ENCODE measurements around the gene KRI1.
A peak's percentile ranks its signal among the peaks of the same experiment; 100 is the strongest.

Gene KRI1

DNA sequence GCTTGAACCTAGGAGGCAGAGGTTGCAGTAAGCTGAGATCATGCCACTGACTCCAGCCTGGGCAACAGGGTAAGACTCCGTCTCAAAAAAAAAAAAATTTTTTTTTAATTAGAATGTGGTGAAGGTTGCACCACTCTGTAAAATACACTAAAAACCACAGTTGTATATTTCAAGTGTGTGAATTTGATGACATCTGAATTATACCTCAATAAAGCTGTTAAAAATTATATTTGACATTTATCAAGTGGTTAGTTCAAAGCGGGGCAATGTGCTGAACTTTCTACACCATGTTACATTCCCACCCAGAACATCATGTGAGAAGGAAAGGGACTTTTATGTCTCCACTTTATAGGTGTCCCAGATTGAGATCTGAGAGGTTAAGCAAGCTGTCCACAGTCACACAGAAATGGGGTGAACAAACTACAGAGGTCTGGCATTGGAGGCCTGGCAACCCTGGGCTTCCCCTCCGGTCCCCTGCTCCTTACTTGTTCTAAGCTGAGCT is 42.6 kb downstream of the KRI1 start:
- peaks cover 22% of the 10 kb centered on the region for H3K27me3 ChIP-seq (ENCODE audit: insufficient read depth, low read length)
- H3K9me3 ChIP-seq (ENCODE audit: insufficient read depth, low read depth, low read length): no peaks in the 10 kb centered on the region
- no peaks in the 10 kb centered on the region for H3K36me3 ChIP-seq (ENCODE audit: insufficient read depth, low read depth, low read length)
- no peak overlapping the region for H3K9ac ChIP-seq (ENCODE audit: low read depth, low read length)
- H3K4me1 ChIP-seq (ENCODE audit: insufficient read depth, low read length): 0 out of 2 replicates have a peak, but pooled peaks cover 1% of the 10 kb centered on the region
- H3K4me3 ChIP-seq (ENCODE audit: low read length): no peak overlapping the region
- H3K27ac ChIP-seq (ENCODE audit: low read length): no peak overlapping the region

DNA sequence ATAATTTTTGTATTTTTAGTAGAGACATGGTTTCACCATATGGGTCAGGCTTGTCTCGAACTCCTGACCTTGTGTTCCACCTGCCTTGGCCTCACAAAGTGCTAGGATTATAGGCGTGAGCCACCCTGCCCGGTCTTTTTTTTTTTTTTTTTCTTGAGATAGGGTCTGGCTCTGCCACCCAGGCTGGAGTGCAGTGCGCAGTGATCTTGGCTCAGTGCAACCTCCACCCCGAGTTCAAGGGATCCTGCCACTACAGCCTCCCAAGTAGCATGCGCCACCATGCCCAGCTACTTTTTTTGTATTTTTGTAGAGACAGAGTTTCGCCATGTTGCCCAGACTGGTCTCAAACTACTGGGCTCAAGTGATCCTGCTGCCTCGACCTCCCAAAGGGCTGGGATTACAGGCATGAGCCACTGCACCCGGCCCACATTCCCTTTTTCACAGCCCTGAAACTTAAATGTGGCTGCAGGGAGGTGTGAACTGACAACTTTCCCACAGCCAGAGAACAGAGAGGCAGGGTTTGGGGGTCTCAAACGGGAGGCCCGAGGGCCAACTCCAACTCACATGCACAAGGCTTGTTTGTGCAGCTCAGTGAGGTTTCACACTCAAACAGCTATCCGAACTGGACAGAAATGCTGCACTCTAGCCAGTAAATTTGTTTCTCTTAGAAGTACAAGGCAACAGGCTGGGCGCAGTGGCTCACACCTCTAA is 44.2 kb downstream of the KRI1 start:
- H3K4me1 ChIP-seq (ENCODE audit: insufficient read depth, low read length): 0 out of 2 replicates have a peak, but pooled peaks cover 4% of the 10 kb centered on the region
- no peaks in the 10 kb centered on the region for H3K9me3 ChIP-seq (ENCODE audit: insufficient read depth, low read depth, low read length)
- no peaks in the 10 kb centered on the region for H3K36me3 ChIP-seq (ENCODE audit: insufficient read depth, low read depth, low read length)
- peaks cover 38% of the 10 kb centered on the region for H3K27me3 ChIP-seq (ENCODE audit: insufficient read depth, low read length)
- no peak overlapping the region for H3K9ac ChIP-seq (ENCODE audit: low read depth, low read length)
- H3K4me3 ChIP-seq (ENCODE audit: low read length): no peak overlapping the region
- no peak overlapping the region for H3K27ac ChIP-seq (ENCODE audit: low read length)

DNA sequence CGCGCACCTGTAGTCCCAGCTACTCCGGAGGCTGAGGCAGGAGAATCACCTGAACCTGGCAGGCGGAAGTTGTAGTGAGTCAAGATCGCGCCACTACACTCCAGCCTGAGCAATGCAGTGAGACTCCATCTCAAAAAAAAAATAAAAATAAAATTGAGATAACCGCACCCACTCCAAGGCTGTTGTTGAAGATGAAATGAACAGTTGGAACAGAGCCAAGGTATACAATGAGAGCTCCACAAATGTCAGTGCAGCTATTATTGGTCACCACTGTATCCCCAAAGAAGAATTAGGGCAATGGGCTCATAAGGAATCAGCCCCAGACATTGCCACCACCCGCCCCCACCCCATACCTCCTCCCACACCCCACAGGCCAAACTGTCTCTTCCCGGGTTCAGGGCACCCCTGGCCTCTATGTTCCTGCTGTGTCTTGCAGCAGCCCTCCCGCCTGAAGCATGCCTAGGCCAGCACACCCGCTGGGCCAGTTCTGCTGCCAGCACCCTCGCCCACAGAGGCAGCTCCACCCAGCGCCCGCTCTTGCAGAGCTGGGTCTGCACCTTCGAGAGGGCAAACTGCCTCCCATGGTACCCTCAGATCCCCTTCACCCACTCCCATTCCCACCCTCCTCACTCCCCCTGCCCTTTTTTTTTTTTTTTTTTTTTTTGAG is 45.0 kb downstream of the KRI1 start:
- no peaks in the 10 kb centered on the region for H3K36me3 ChIP-seq (ENCODE audit: insufficient read depth, low read depth, low read length)
- no peak overlapping the region for H3K9ac ChIP-seq (ENCODE audit: low read depth, low read length)
- H3K4me1 ChIP-seq (ENCODE audit: insufficient read depth, low read length): 0 out of 2 replicates have a peak, but pooled peaks cover 4% of the 10 kb centered on the region
- H3K9me3 ChIP-seq (ENCODE audit: insufficient read depth, low read depth, low read length): no peaks in the 10 kb centered on the region
- H3K4me3 ChIP-seq (ENCODE audit: low read length): no peak overlapping the region
- peaks cover 46% of the 10 kb centered on the region for H3K27me3 ChIP-seq (ENCODE audit: insufficient read depth, low read length)
- no peak overlapping the region for H3K27ac ChIP-seq (ENCODE audit: low read length)

DNA sequence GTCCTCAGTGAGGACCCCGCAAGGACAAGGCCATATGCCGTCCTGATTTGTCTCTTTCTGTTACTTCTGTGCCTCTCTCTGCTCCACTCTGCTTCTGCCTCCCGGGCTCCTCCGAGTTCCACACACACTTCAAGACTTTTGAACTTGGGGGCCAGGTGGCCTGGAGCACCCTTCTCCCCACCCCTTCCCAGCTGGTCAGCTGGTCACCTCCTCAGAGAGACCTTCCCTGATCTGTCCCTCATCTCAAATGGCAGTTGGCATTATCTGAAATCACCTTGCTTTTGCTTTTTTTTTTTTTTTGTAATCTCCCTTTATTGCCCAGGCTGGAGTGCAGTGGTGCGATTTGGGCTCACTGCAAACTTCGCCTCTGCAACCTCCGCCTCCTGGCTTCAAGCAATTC is 46.4 kb downstream of the KRI1 start:
- no peaks in the 10 kb centered on the region for H3K9me3 ChIP-seq (ENCODE audit: insufficient read depth, low read depth, low read length)
- peaks cover 60% of the 10 kb centered on the region for H3K27me3 ChIP-seq (ENCODE audit: insufficient read depth, low read length)
- no peaks in the 10 kb centered on the region for H3K36me3 ChIP-seq (ENCODE audit: insufficient read depth, low read depth, low read length)
- H3K4me3 ChIP-seq (ENCODE audit: low read length): no peak overlapping the region
- no peak overlapping the region for H3K27ac ChIP-seq (ENCODE audit: low read length)
- 0 out of 2 replicates have a peak, but pooled peaks cover 4% of the 10 kb centered on the region for H3K4me1 ChIP-seq (ENCODE audit: insufficient read depth, low read length)
- H3K9ac ChIP-seq (ENCODE audit: low read depth, low read length): no peak overlapping the region

DNA sequence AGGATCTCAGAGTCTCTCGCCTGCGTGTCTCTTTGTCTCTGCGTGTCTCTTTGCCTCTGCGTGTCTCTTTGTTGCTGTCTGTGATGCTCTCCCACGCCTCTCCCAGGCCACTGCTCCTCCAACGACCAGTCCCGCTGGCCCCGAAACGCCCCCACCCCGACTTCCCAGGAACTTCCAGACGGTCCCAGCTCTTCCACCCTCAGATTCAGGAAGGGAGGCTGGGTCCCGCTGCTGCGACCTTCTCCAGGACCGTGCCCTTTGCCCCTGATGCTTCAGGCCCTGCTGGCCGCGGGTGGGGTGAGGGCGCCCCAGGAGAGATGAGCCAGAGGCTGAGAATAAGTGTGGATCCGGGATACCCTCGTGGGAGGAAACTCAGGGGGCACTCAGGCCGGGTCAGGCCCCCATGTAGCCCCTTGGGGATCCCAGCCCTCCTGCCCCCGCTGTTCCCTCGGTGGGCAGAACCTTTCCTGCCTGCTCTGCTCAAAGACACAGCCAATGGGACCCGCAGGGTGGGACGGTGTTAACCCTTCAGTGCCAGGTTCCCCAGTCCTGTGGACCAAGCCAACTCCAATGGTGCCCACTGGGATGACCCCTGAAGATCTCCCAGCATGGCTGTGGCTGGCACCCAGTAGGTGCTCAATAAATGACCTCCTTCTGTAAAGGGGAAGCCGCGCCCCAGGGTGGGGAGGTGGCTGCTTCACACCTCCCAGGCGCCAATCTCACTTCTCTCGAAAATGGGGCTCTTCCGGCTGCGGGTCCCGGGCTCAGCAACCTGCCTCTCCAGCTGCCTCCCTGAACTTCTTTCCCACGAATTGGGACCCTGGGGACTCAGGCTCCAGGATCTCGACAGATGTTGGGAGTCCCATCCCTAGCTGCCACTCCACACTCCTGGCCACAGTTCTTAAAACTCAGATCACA is 47.1 kb downstream of the KRI1 start:
- H3K4me3 ChIP-seq (ENCODE audit: low read length): peak overlapping the region; percentile 65
- peaks cover 67% of the 10 kb centered on the region for H3K27me3 ChIP-seq (ENCODE audit: insufficient read depth, low read length)
- H3K27ac ChIP-seq (ENCODE audit: low read length): no peak overlapping the region
- H3K36me3 ChIP-seq (ENCODE audit: insufficient read depth, low read depth, low read length): no peaks in the 10 kb centered on the region
- H3K9ac ChIP-seq (ENCODE audit: low read depth, low read length): no peak overlapping the region
- 0 out of 2 replicates have a peak, but pooled peaks cover 4% of the 10 kb centered on the region for H3K4me1 ChIP-seq (ENCODE audit: insufficient read depth, low read length)
- no peaks in the 10 kb centered on the region for H3K9me3 ChIP-seq (ENCODE audit: insufficient read depth, low read depth, low read length)

DNA sequence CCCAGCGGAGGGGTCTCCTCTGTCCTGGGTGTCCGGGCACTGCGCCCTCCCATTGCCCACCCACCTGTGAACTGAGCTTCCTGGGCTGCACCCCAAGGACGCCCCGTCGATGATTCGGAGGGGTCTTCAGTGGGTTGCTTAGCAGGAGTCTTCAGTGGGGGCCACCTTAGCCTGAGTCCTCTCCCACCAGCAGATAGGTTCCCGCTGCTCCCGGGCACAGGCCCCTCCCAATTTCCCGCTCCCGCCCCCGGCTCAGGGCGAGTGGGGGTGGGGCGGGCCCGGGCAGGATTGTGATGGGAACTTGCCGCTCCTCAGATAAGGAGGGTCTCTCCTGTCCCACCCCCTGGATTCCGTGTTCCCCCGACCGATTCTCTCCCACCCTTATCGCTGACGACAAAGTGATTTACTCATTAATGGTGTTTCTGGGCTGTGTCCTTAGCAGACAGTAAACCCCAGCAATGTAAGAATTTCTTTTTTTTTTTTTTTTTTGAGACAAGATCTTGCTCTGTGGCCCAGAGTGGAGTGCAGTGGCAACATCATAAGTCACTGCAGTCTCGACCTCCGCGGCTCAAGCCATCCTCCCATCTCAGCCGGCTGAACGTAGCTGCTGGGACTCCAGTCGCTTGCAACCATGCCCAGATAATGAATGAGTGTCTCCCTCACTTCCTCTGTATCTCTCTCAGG is 47.9 kb downstream of the KRI1 start:
- Histone ChIP-seq H3K27me3 (ENCODE audit: insufficient read depth, low read length) (peaks cover 75% of the 10 kb centered on the region), H3K27ac (ENCODE audit: low read length) (no peak overlapping the region), H3K4me1 (ENCODE audit: insufficient read depth, low read length) (0 out of 2 replicates have a peak, but pooled peaks cover 4% of the 10 kb centered on the region), H3K9ac (ENCODE audit: low read depth, low read length) (no peak overlapping the region), H3K9me3 (ENCODE audit: insufficient read depth, low read depth, low read length) (no peaks in the 10 kb centered on the region), H3K4me3 (ENCODE audit: low read length) (peak overlapping the region; percentile 65), H3K36me3 (ENCODE audit: insufficient read depth, low read depth, low read length) (no peaks in the 10 kb centered on the region)

DNA sequence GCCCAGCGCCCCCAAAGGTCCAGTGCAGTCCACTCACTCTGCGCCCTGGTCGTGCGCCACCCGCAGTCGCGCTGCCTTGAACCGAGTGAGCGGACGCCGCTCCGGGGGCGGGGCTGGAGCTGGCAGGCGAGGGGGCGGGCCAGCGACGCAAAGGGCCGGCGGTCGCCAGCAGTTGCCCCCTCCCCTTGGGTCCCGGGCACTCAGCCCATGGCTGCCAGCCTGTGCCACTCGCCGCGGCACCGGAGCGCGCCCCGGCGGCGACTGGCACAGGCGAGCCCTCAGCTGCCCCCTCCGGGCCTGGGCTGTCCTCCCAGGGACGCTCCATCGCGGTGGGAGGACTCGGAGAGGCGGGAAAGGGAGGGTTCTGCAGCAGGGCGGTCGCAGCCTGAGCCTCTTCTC is 48.5 kb downstream of the KRI1 start, which contains the start of gene S1PR5:
TSS of gene S1PR5 (minus strand) at position 87 of the 399 bp plus-strand sequence. CDS start 2,436 bp downstream, outside the sequence.
- Histone ChIP-seq H3K4me3 (ENCODE audit: low read length) (peak within 1 kb of the TSS; percentile 65), H3K27me3 (ENCODE audit: insufficient read depth, low read length) (peaks cover 81% of the 10 kb centered on the region), H3K9ac (ENCODE audit: low read depth, low read length) (no peak within 1 kb of the TSS), H3K9me3 (ENCODE audit: insufficient read depth, low read depth, low read length) (no peaks in the 10 kb centered on the region), H3K36me3 (ENCODE audit: insufficient read depth, low read depth, low read length) (no peaks in the 10 kb centered on the region), H3K27ac (ENCODE audit: low read length) (no peak within 1 kb of the TSS), H3K4me1 (ENCODE audit: insufficient read depth, low read length) (0 out of 2 replicates have a peak, but pooled peaks cover 4% of the 10 kb centered on the region)

DNA sequence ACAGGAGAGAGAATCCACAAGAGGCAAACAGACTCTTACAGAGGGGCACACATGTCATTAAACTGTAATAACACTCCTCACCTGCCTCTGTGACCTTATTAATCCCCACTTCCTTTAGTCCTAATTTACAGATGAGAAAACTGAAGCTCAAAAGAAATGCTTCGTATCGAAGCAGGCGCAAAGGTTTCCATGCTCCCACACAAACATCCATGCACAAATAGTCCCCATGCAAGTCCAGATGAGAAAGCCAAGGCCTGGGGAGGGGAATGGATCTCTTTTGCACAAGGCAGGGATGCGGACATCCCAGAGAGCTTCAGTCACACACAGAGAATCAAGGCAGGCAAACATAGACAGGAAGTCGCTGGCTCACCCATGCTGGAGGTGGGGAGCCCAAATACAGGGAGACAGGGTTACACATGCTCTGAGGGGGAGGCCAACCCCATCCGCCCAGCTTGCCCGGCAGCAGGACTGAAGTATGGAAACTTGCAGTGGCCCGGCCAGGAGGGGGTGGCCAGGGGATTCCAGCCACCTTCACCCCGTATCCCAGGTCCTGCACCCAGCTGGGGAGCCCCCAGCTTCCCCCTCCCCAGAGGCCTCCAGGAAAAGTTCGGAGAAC is 49.0 kb downstream of the KRI1 start:
- H3K27ac ChIP-seq (ENCODE audit: low read length): no peak overlapping the region
- H3K9ac ChIP-seq (ENCODE audit: low read depth, low read length): no peak overlapping the region
- H3K36me3 ChIP-seq (ENCODE audit: insufficient read depth, low read depth, low read length): no peaks in the 10 kb centered on the region
- peaks cover 87% of the 10 kb centered on the region for H3K27me3 ChIP-seq (ENCODE audit: insufficient read depth, low read length)
- peak overlapping the region; percentile 65 for H3K4me3 ChIP-seq (ENCODE audit: low read length)
- H3K4me1 ChIP-seq (ENCODE audit: insufficient read depth, low read length): 0 out of 2 replicates have a peak, but pooled peaks cover 4% of the 10 kb centered on the region
- H3K9me3 ChIP-seq (ENCODE audit: insufficient read depth, low read depth, low read length): no peaks in the 10 kb centered on the region

DNA sequence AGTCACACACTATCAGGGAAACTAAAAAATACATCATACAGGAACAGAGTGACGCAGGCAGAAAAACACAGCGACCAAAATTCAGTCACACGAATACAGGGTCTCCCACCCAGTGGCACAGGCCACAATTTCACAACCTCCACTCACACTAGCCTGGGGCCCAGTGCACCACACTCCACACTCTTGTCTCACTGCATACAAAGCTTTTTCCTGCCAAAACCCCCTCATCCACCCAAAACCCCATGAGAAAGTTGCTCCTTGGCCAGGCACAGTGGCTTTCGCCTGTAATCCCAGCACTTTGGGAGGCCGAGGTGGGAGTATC is 49.8 kb downstream of the KRI1 start:
- 0 out of 2 replicates have a peak, but pooled peaks cover 4% of the 10 kb centered on the region for H3K4me1 ChIP-seq (ENCODE audit: insufficient read depth, low read length)
- no peak overlapping the region for H3K27ac ChIP-seq (ENCODE audit: low read length)
- no peaks in the 10 kb centered on the region for H3K9me3 ChIP-seq (ENCODE audit: insufficient read depth, low read depth, low read length)
- H3K36me3 ChIP-seq (ENCODE audit: insufficient read depth, low read depth, low read length): no peaks in the 10 kb centered on the region
- peaks cover 87% of the 10 kb centered on the region for H3K27me3 ChIP-seq (ENCODE audit: insufficient read depth, low read length)
- H3K4me3 ChIP-seq (ENCODE audit: low read length): no peak overlapping the region
- H3K9ac ChIP-seq (ENCODE audit: low read depth, low read length): no peak overlapping the region

DNA sequence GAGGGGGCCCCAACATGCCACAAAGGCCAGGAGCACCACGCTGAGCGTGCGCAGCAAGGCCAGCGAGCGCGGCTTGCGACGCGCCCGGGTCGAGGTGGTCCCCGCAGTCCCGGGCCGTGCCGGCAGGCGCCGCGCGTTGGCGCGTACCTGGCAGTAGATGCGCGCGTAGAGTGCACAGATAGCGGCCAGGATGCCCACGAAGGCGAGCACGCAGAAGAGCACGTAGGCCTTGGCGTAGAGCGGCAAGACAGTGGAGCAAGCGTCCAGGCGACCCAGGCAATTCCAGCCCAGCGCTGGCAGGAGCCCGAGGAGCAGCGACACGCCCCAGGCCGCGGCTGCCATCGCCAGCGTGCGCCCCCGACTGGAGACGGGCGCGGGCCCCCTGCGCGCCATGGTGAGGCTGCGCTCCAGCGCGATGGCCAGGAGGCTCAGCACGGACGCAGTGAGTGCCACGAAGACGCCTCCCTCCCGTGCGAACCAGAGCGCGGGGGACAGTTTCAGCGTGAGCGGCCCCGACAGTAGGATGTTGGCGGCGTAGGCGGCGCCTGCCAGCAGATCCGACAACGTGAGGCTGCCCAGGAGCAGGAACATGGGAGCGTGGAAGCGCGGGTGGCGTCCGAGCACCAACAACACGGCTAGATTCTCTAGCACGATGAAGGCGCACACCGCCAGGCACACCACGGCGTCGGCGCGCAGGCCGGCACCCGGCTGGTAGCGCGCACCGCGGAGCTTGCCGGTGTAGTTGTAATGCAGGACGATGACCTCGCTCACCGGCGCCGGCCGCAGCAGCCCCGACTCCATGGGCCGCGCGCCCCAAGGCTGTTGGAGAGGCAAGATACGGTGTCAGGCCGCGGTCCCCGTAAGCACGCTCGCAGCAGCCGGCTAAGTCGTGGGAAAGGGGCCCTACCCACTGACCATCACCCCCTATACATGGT is 51.3 kb downstream of the KRI1 start:
- Histone ChIP-seq H3K9me3 (ENCODE audit: insufficient read depth, low read depth, low read length) (no peaks in the 10 kb centered on the region), H3K27me3 (ENCODE audit: insufficient read depth, low read length) (peaks cover 77% of the 10 kb centered on the region), H3K4me3 (ENCODE audit: low read length) (peak overlapping the region; percentile 48), H3K36me3 (ENCODE audit: insufficient read depth, low read depth, low read length) (no peaks in the 10 kb centered on the region), H3K27ac (ENCODE audit: low read length) (no peak overlapping the region), H3K9ac (ENCODE audit: low read depth, low read length) (no peak overlapping the region), H3K4me1 (ENCODE audit: insufficient read depth, low read length) (peaks cover 7% of the 10 kb centered on the region; the same call in 1 of the 2 replicates)
